H9 (cell line): ENCODE measurements around the gene CYTIP. TPM values are rescaled to one million over a fixed set of nuclear protein-coding genes. Genes with fewer than 3 reads are reported as not detected.

Experiments
- DNase-seq: peaks from one replicate; pipeline ENCODE4 v3.0.0-alpha.2; 2017
- H2AFZ ChIP-seq: one replicate; pipeline ENCODE4 v1.6.1; 2013; ENCODE audit warnings: mild to moderate bottlenecking, low read length, control low read depth, moderate library complexity
- H2AK5ac ChIP-seq: 2 replicates; pipeline ENCODE4 v1.6.1; 2013; ENCODE audit warnings: low read length, control low read depth, mixed read lengths; ENCODE audit not compliant: insufficient read length
- H2BK120ac ChIP-seq: one replicate; pipeline ENCODE4 v1.6.1; 2013; ENCODE audit warnings: low read depth, mild to moderate bottlenecking, low read length, control low read depth, inconsistent platforms; ENCODE audit not compliant: poor library complexity, severe bottlenecking
- H2BK12ac ChIP-seq: 2 replicates; pipeline ENCODE4 v1.6.1; 2013; ENCODE audit warnings: low read length, control low read depth, mixed read lengths, low read depth; ENCODE audit not compliant: insufficient read length
- H2BK15ac ChIP-seq: 2 replicates; pipeline ENCODE4 v1.6.1; 2013; ENCODE audit warnings: low read depth, low read length, control low read depth
- H2BK20ac ChIP-seq: one replicate; pipeline ENCODE4 v1.6.1; 2013; ENCODE audit warnings: low read depth, mild to moderate bottlenecking, low read length, control low read depth, inconsistent platforms; ENCODE audit not compliant: poor library complexity, severe bottlenecking
- H2BK5ac ChIP-seq: 2 replicates; pipeline ENCODE4 v1.6.1; 2013; ENCODE audit warnings: low read length, control low read depth, mixed read lengths; ENCODE audit not compliant: insufficient read length
- H3K14ac ChIP-seq: 2 replicates; pipeline ENCODE4 v1.6.1; 2013; ENCODE audit warnings: low read length, control low read depth; ENCODE audit not compliant: insufficient read depth
- H3K18ac ChIP-seq: 2 replicates; pipeline ENCODE4 v1.6.1; 2013; ENCODE audit warnings: low read depth, mild to moderate bottlenecking, mixed read lengths, low read length, control low read depth; ENCODE audit not compliant: insufficient read length
- H3K23ac ChIP-seq: 2 replicates; pipeline ENCODE4 v1.6.1; 2013; ENCODE audit warnings: low read length, control low read depth, mixed read lengths, low read depth; ENCODE audit not compliant: insufficient read length
- H3K23me2 ChIP-seq: 2 replicates; pipeline ENCODE4 v1.6.1; 2013; ENCODE audit warnings: low read depth, mild to moderate bottlenecking, mixed read lengths, low read length, control low read depth; ENCODE audit not compliant: insufficient read length, poor library complexity, severe bottlenecking
- H3K27ac ChIP-seq: 2 replicates; pipeline ENCODE4 v1.5.1; 2013; ENCODE audit warnings: low read length, control low read depth, mixed read lengths, low read depth; ENCODE audit not compliant: insufficient read length
- H3K27me3 ChIP-seq: 2 replicates; pipeline ENCODE4 v1.6.1; 2013; ENCODE audit warnings: low read length, control low read depth, inconsistent platforms; ENCODE audit not compliant: insufficient read depth
- H3K4ac ChIP-seq: 2 replicates; pipeline ENCODE4 v1.6.1; 2013; ENCODE audit warnings: low read depth, mild to moderate bottlenecking, control low read depth, inconsistent platforms, low read length, moderate library complexity
- H3K4me1 ChIP-seq: 2 replicates; pipeline ENCODE4 v1.6.1; 2013; ENCODE audit warnings: low read length, control low read depth, inconsistent platforms; ENCODE audit not compliant: insufficient read depth
- H3K4me2 ChIP-seq: 2 replicates; pipeline ENCODE4 v1.6.1; 2013; ENCODE audit warnings: low read length, control low read depth, mixed read lengths; ENCODE audit not compliant: insufficient read length, insufficient read depth
- H3K56ac ChIP-seq: 2 replicates; pipeline ENCODE4 v1.6.1; 2013; ENCODE audit warnings: low read depth, mild to moderate bottlenecking, mixed read lengths, low read length, control low read depth; ENCODE audit not compliant: insufficient read length
- H3K79me1 ChIP-seq: 2 replicates; pipeline ENCODE4 v1.6.1; 2013; ENCODE audit warnings: low read depth, mild to moderate bottlenecking, moderate library complexity, low read length, control low read depth, inconsistent platforms; ENCODE audit not compliant: insufficient read depth, poor library complexity, severe bottlenecking
- H3K79me2 ChIP-seq: 2 replicates; pipeline ENCODE4 v1.6.1; 2013; ENCODE audit warnings: low read length, control low read depth, inconsistent platforms; ENCODE audit not compliant: insufficient read depth
- H3K9ac ChIP-seq: 2 replicates; pipeline ENCODE4 v1.6.1; 2013; ENCODE audit warnings: low read length, control low read depth, mixed read lengths; ENCODE audit not compliant: insufficient read length; ENCODE audit errors: extremely low read depth
- H3K9me3 ChIP-seq: one replicate; pipeline ENCODE4 v1.6.1; 2013; ENCODE audit warnings: low read depth, low read length, inconsistent platforms; ENCODE audit not compliant: control insufficient read depth
- H3T11ph ChIP-seq: one replicate; pipeline ENCODE4 v1.6.1; 2013; ENCODE audit warnings: mild to moderate bottlenecking, low read length, control low read depth, inconsistent platforms
- H4K20me1 ChIP-seq: one replicate; pipeline ENCODE4 v1.6.1; 2013; ENCODE audit not compliant: control insufficient read depth, insufficient read length, insufficient read depth
- H4K5ac ChIP-seq: 2 replicates; pipeline ENCODE4 v1.6.1; 2013; ENCODE audit warnings: low read depth, mild to moderate bottlenecking, mixed read lengths, low read length, control low read depth; ENCODE audit not compliant: insufficient read length
- H4K8ac ChIP-seq: replicated peaks from 2 replicates; pipeline ENCODE4 v1.6.1; 2013; ENCODE audit warnings: low read length, control low read depth, mixed read lengths, low read depth; ENCODE audit not compliant: insufficient read length
- H4K91ac ChIP-seq: 2 replicates; pipeline ENCODE4 v1.6.1; 2013; ENCODE audit warnings: low read depth, mild to moderate bottlenecking, moderate library complexity, mixed read lengths, low read length, control low read depth; ENCODE audit not compliant: insufficient read length
- H3K27ac Mint-ChIP-seq, 3 experiments: 2 replicates in 2 of 3; 3 replicates in 1 of 3; pipeline ENCODE4 v1.8.0; 2020 to 2021; ENCODE audit warnings: mixed read lengths in 3 of 3, mild to moderate bottlenecking in 1 of 3, moderate library complexity in 1 of 3
- H3K27me3 Mint-ChIP-seq: 2 replicates; pipeline ENCODE4 v1.8.0; 2021; ENCODE audit warnings: low read depth, mild to moderate bottlenecking, moderate library complexity, mixed read lengths
- H3K36me3 Mint-ChIP-seq, 3 experiments: 2 replicates in 2 of 3; 3 replicates in 1 of 3; pipeline ENCODE4 v1.8.0; 2020 to 2021; ENCODE audit warnings: low read depth in 3 of 3, mixed read lengths in 3 of 3; ENCODE audit not compliant: insufficient read depth in 1 of 3
- H3K4me1 Mint-ChIP-seq, 2 experiments: 2 replicates each; pipeline ENCODE4 v1.8.0; 2020; ENCODE audit warnings: mixed read lengths in 2 of 2
- H3K4me3 Mint-ChIP-seq, 2 experiments: 2 replicates in 1 of 2; 3 replicates in 1 of 2; pipeline ENCODE4 v1.8.0; 2020 to 2021; ENCODE audit warnings: mild to moderate bottlenecking in 2 of 2, mixed read lengths in 2 of 2, moderate library complexity in 1 of 2
- H3K9me3 Mint-ChIP-seq, 2 experiments: 2 replicates in 1 of 2; 3 replicates in 1 of 2; pipeline ENCODE4 v1.8.0; 2020; ENCODE audit warnings: mild to moderate bottlenecking in 2 of 2, mixed read lengths in 2 of 2, moderate library complexity in 1 of 2
- CTCF ChIP-seq: fragments of 200-600 bp; sonication (generic); conservative IDR thresholded peaks from 3 replicates; pipeline ENCODE4 v1.8.0; 2021; ENCODE audit warnings: antibody characterized with exemption, mild to moderate bottlenecking
- WGBS: extraction: QIAGEN DNeasy Blood & Tissue Kit; methylation state at CpG from one replicate; pipeline ENCODE4 v1.1.7; 2013; ENCODE audit warnings: missing lambda C conversion rate, low lambda C conversion rate, mixed read lengths; ENCODE audit not compliant: insufficient read length; ENCODE audit errors: extremely low coverage; 5-methylcytosine and 5-hydroxymethylcytosine counted together
- total RNA-seq: library from RNA; stranded (reverse); gene quantifications from 2 replicates; pipeline ENCODE4 v1.2.1, GENCODE V29; 2021

The CYTIP gene
- total RNA-seq, 1 experiment from 2014 or later = 0.28 TPM

GRCh38 chr2:157471078-157471477 lies 27.2 kb upstream of the CYTIP start:
- Histone ChIP-seq H3K27me3 (no peaks in the 10 kb centered on the region), H3K9ac (no peak overlapping the region), H3K56ac (no peak overlapping the region), H3K4ac (no peak overlapping the region), H4K91ac (no peak overlapping the region), H3K18ac (no peak overlapping the region), H3K27ac (no peak overlapping the region), H2BK15ac (no peak overlapping the region), H2BK20ac (no peak overlapping the region), H3K79me1 (no peaks in the 10 kb centered on the region), H2AK5ac (no peak overlapping the region), H4K20me1 (no peaks in the 10 kb centered on the region), H3K4me1 (no peaks in the 10 kb centered on the region), H2BK5ac (no peak overlapping the region), H3K9me3 (no peaks in the 10 kb centered on the region), H3K79me2 (no peaks in the 10 kb centered on the region), H2AFZ (no peak overlapping the region), H3K23ac (no peak overlapping the region), H2BK12ac (no peak overlapping the region), H4K5ac (no peak overlapping the region), H3K23me2 (no peaks in the 10 kb centered on the region), H3K4me2 (no peak overlapping the region), H4K8ac (no peak overlapping the region), H2BK120ac (no peak overlapping the region), H3K14ac (no peak overlapping the region), H3T11ph (no peak overlapping the region)
- no peak for DNase-seq
- TF ChIP-seq CTCF = no peak
- no peak overlapping the region for H3K27ac Mint-ChIP-seq
- no peaks in the 10 kb centered on the region for H3K9me3 Mint-ChIP-seq
- no peaks in the 10 kb centered on the region for H3K36me3 Mint-ChIP-seq
- no peak overlapping the region for H3K4me3 Mint-ChIP-seq
- H3K27me3 Mint-ChIP-seq = no peaks in the 10 kb centered on the region
- H3K4me1 Mint-ChIP-seq = 0 out of 4 replicates have a peak, but pooled peaks cover 0 to 2% of the 10 kb centered on the region in 2 experiments
- no CpG with 5 or more reads among the region's 3 CpGs for WGBS
